Measurements from ENCODE around the gene LRRC41. TPM values are rescaled to one million over a fixed set of nuclear protein-coding genes. Genes with fewer than 3 reads are reported as not detected.
A peak's percentile ranks its signal among the peaks of the same experiment; 100 is the strongest.

The LRRC41 gene
- total and polyA plus RNA-seq, 2 experiments from 2014 or later, result 20.1 to 69.4 TPM

DNA sequence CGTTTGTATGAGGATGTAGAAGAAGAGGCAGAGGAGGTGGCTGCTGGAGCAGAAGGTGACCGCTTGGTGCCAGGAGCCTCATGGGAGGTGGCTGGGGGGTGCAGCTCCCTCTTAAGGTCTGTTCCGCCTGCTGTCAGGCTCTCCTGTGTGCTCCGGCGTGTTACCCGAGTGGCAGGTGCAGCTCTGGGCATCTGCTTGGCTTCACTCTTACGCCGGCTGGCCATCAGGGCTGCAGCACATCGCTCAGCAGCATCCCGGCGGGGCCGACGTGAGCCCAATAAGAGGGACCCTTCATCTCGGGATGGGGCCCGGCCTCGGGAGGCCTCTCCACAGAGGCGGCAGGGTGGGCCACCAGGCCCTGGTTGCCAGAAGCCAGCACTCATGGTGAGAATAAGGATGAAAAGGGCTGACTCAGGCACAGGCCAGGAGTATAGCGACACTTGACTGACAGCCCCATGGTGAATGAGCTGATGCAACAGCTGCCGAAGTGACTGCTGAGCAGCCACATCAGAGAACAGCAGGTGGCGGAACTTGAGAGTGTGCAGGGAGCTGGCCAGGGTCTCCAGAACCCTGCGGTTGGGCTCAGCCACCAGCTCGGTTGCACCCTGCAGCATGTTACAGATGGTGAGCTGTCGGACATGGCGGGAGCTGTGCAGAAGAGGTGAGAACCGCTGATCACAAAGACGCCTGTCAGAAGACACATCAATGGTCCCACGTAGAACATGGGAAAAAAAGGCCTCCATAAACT lies 17.5 kb downstream of the LRRC41 start:
- peak; percentile 54 for DNase-seq (ENCODE audit: low spot score)

GRCh38 chr1:46284597-46285564 lies 18.5 kb downstream of the LRRC41 start:
- H3K27me3 Mint-ChIP-seq (ENCODE audit: insufficient read depth, low read depth, poor library complexity), result peaks cover 12% of the 10 kb centered on the region
- no peaks in the 10 kb centered on the region for H3K9me2 ChIP-seq (ENCODE audit: insufficient read depth)
- H3K4me3 ChIP-seq, result no peak overlapping the region
- H3K4me1 ChIP-seq (ENCODE audit: insufficient read depth), result 0 out of 2 replicates have a peak, but pooled peaks cover 5% of the 10 kb centered on the region
- H3F3A ChIP-seq (replicated peaks; ENCODE audit: low read depth), result peaks cover 21% of the 10 kb centered on the region; the same call in 1 of the 2 replicates
- H3K27me3 ChIP-seq (ENCODE audit: insufficient read depth), result no peaks in the 10 kb centered on the region
- no peak overlapping the region for H2AFZ ChIP-seq
- H3K4me3 Mint-ChIP-seq, result no peak overlapping the region
- ATAC-seq (no peak), DNase-seq (ENCODE audit: low spot score) (no peak)
- H3K4me1 Mint-ChIP-seq, result peaks cover 18% of the 10 kb centered on the region
- H3K27ac Mint-ChIP-seq, result peak overlapping the region; percentile 31
- peaks cover 4% of the 10 kb centered on the region for H4K20me1 ChIP-seq (replicated peaks; ENCODE audit: insufficient read depth)
- peak overlapping the region; percentile 39; the same call in 1 of the 2 replicates for H3K27ac ChIP-seq (ENCODE audit: low read depth)
- no peaks in the 10 kb centered on the region; the same call in 1 of the 2 replicates for H3K36me3 ChIP-seq (ENCODE audit: insufficient read depth)
- H3K4me2 ChIP-seq, result no peak overlapping the region
- no peaks in the 10 kb centered on the region for H3K9me3 Mint-ChIP-seq
- peaks cover 49% of the 10 kb centered on the region for H3K36me3 Mint-ChIP-seq (ENCODE audit: low read depth)
- no peaks in the 10 kb centered on the region for H3K79me2 ChIP-seq (replicated peaks; ENCODE audit: insufficient read depth)
- no peak for TF ChIP-seq CTCF (conservative IDR thresholded peaks at IDR 0.05; ENCODE audit: low read depth in 2 of 2)
- TF ChIP-seq POLR2AphosphoS5 (IDR thresholded peaks at IDR 0.05; ENCODE audit: low read depth), result no peak
- no peak for TF ChIP-seq REST (IDR thresholded peaks at IDR 0.05; ENCODE audit: unreplicated experiment)

More for the DNA sequence above, 17.5 kb downstream of the LRRC41 start:
- Mint-ChIP-seq H3K27me3 (ENCODE audit: insufficient read depth, low read depth, poor library complexity) (peaks cover 12% of the 10 kb centered on the region), H3K4me3 (no peak overlapping the region), H3K27ac (peak overlapping the region; percentile 70; the same call in 1 of the 2 replicates), H3K4me1 (peaks cover 18% of the 10 kb centered on the region), H3K36me3 (ENCODE audit: low read depth) (peaks cover 47% of the 10 kb centered on the region), H3K9me3 (no peaks in the 10 kb centered on the region)
- no peak overlapping the region for H3K4me3 ChIP-seq
- no peak for TF ChIP-seq EZH2 (IDR thresholded peaks at IDR 0.05; ENCODE audit: low read depth, unreplicated experiment)
- TF ChIP-seq EZH2phosphoT487 (IDR thresholded peaks at IDR 0.05; ENCODE audit: unreplicated experiment), result no peak
- TF ChIP-seq CTCF (conservative IDR thresholded peaks at IDR 0.05; ENCODE audit: low read depth in 2 of 2), result 0 out of 4 replicates have a peak, but pooled peaks of 1 of the 2 experiments have one; percentile 10
- H3K27me3 ChIP-seq (ENCODE audit: insufficient read depth), result no peaks in the 10 kb centered on the region
- peaks cover 16% of the 10 kb centered on the region; the same call in 1 of the 2 replicates for H3F3A ChIP-seq (replicated peaks; ENCODE audit: low read depth)
- H3K27ac ChIP-seq (ENCODE audit: low read depth), result peak overlapping the region; percentile 76; the same call in 1 of the 2 replicates
- no peak overlapping the region for H3K4me2 ChIP-seq
- H3K9me2 ChIP-seq (ENCODE audit: insufficient read depth), result no peaks in the 10 kb centered on the region
- H4K20me1 ChIP-seq (replicated peaks; ENCODE audit: insufficient read depth), result peaks cover 4% of the 10 kb centered on the region
- H2AFZ ChIP-seq, result no peak overlapping the region
- 0 out of 2 replicates have a peak, but pooled peaks cover 5% of the 10 kb centered on the region for H3K4me1 ChIP-seq (ENCODE audit: insufficient read depth)
- H3K36me3 ChIP-seq (ENCODE audit: insufficient read depth), result no peaks in the 10 kb centered on the region
- peak; percentile 53 for ATAC-seq
- no peaks in the 10 kb centered on the region for H3K79me2 ChIP-seq (replicated peaks; ENCODE audit: insufficient read depth)

All from GM23338 (cell line).